ENCODE data around the gene RASA3. TPM values are rescaled to one million over a fixed set of nuclear protein-coding genes. Genes with fewer than 3 reads are reported as not detected.

The RASA3 gene
- total RNA-seq, 1 donor from 2014 or later, result 17.3 TPM

DNA sequence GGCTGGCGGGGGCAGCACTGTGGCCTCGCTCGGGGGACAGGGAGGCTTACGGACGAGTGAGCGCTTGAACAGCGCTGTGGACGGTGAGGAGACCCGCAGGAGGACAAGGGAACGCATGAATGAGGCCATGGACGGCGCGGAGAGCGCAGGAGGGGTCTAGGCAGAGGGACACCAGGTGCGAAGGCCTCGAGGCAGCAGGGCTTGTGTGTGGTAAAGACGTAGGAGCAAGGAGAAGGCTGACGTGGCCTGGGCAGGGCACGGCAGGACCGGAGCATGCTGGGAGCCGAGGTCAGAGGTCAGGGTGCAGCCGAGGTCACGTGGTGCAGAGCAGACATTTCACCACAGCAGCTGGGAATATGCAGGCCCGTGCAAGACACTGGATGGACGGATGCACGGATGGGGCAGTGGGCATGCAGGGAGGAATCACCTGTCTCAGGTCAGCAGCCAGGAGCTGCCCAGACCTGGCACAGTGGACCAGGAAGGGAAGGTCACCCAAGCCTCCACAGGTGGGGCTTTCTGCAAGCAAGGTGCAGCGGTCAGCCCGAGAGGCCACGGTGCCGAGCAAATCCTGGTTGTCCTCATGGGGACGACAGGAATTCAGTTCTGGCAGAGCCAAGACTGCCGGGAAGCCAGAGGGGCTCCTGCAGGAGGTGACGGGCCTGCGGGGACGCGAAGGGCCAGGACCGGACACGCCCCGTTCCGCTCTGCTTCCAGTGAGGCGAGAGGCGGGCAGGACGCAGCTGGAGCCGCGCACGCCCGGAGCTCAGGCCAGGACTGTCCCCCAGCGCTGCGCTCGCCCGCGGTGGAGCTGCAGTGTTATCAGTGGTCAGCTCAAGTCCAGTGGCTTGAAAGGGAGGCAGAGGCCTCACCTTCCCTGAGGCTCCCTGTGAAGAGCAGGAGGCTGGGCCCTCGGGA is 72.2 kb downstream of the RASA3 start:
- H3K9me3 ChIP-seq, result no peaks in the 10 kb centered on the region
- DNase-seq (no peak), ATAC-seq (no peak)
- H3K27ac ChIP-seq, result no peak overlapping the region
- peaks cover 1% of the 10 kb centered on the region for H3K36me3 ChIP-seq
- intact Hi-C loops (cut with DNase I), result no loop called here
- TF ChIP-seq CTCF (IDR thresholded peaks at IDR 0.05), result no peak
- H3K4me3 ChIP-seq, result no peak overlapping the region
- peaks cover 39% of the 10 kb centered on the region for H3K4me1 ChIP-seq
- no peaks in the 10 kb centered on the region for H3K27me3 ChIP-seq

DNA sequence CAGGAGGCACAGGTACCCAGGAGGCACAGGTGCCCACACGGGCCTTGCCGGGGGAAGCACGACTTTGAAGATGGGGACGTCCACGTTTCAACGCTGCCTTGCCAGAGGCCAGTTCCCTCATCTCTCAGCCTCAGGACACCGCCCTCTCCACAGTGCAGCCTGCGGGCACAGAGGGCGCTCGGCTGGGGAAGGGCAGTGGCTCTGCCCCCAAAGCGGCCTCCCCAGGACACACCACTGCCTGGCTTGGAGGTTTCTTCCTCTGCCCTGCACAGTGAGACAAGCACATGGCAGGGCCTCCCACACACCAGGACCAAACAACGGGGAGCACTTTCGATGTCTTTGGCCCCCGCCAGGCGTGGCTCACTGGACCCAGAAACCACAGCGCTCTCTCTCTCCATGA is 73.0 kb downstream of the RASA3 start:
- no peak overlapping the region for H3K27ac ChIP-seq
- ATAC-seq (no peak), DNase-seq (no peak)
- peaks cover 31% of the 10 kb centered on the region for H3K4me1 ChIP-seq
- no peak for TF ChIP-seq CTCF (IDR thresholded peaks at IDR 0.05)
- intact Hi-C loops (cut with DNase I), result no loop called here
- no peaks in the 10 kb centered on the region for H3K27me3 ChIP-seq
- H3K9me3 ChIP-seq, result no peaks in the 10 kb centered on the region
- peaks cover 7% of the 10 kb centered on the region for H3K36me3 ChIP-seq
- H3K4me3 ChIP-seq, result no peak overlapping the region

GRCh38 chr13:114058051-114058867 is 74.2 kb downstream of the RASA3 start:
- intact Hi-C loops (cut with DNase I), result no loop called here
- peaks cover 7% of the 10 kb centered on the region for H3K36me3 ChIP-seq
- ATAC-seq, result no peak

DNA sequence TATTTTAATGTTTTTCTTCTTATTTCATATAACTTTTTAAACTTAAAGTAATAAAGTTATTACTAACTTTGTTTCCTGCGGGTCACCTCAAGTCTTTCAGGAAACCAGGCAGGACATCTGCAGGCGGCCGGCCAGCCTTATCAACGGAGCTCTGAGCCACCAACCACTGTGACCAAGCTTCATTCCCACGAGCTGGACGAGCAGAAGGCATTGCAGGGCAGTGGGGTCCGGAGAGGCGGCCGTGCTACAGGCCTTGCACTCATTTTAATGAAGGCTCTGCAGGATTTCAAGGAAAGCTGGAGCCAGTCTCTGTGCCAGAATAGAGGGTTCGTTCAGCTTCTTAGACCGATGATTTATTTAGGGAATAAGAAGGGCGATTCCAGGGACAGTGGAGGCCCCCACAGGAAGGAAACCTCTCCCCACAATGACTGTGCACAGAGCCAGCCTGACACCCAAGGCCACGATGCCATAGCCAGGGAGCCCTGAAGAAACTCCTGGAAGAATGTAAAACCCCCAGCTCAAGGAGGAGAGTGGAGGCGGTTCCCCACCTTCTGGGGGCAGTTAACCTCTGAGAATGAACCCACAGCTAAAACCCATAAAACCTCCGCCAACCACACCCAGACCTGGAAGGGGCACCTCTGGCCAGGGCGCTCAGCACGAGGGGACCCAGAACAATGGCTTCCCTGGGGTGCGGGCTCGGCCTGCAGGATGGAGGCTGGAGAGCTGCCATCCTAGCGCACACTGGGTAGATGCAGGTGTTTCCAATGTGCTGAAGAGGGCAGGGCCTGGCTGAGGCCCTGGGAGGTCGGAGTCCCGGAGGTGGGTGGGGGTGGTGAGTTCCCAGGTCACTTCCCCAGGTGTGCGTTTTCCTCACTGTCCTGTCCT is 75.0 kb downstream of the RASA3 start:
- Histone ChIP-seq H3K4me3 (no peak overlapping the region), H3K36me3 (peaks cover 7% of the 10 kb centered on the region), H3K27ac (no peak overlapping the region), H3K27me3 (no peaks in the 10 kb centered on the region), H3K9me3 (no peaks in the 10 kb centered on the region), H3K4me1 (peaks cover 19% of the 10 kb centered on the region)
- ATAC-seq, result no peak
- intact Hi-C loops (cut with DNase I), result no loop called here
- TF ChIP-seq CTCF (IDR thresholded peaks at IDR 0.05), result no peak
- DNase-seq, result no peak

More at GRCh38 chr13:114058051-114058867, 74.2 kb downstream of the RASA3 start:
- Histone ChIP-seq H3K27ac (no peak overlapping the region), H3K4me1 (peaks cover 19% of the 10 kb centered on the region), H3K9me3 (no peaks in the 10 kb centered on the region), H3K4me3 (no peak overlapping the region), H3K27me3 (no peaks in the 10 kb centered on the region)
- TF ChIP-seq CTCF (IDR thresholded peaks at IDR 0.05), result no peak
- no peak for DNase-seq

Measured in upper lobe of right lung (tissue), 1 donor.